HepG2 (cell line): ENCODE results near the gene SECTM1. TPM values are rescaled to one million over a fixed set of nuclear protein-coding genes. Genes with fewer than 3 reads are reported as not detected.
A peak's percentile ranks its signal among the peaks of the same experiment; 100 is the strongest.

ENCODE experiments used
- ARNTL ChIP-seq: sonication (generic); formaldehyde crosslinking; IDR thresholded peaks from 2 replicates; pipeline ENCODE4 v1.4.0; 2020; ENCODE audit warnings: mild to moderate bottlenecking, missing genetic modification reagents
- CSRNP2 ChIP-seq: sonication (generic); formaldehyde crosslinking; conservative IDR thresholded peaks from 2 replicates; pipeline ENCODE4 v1.8.0; 2022; ENCODE audit warnings: low read depth, missing genetic modification reagents
- GRHL1 ChIP-seq: sonication (generic); formaldehyde crosslinking; conservative IDR thresholded peaks from 2 replicates; pipeline ENCODE4 v1.8.0; 2022; ENCODE audit warnings: missing genetic modification reagents
- KLF11 ChIP-seq: IDR thresholded peaks from 2 replicates; pipeline ENCODE4 v1.6.1; 2016; ENCODE audit warnings: missing compliant biosample characterization
- MIER2 ChIP-seq: IDR thresholded peaks from 2 replicates; pipeline ENCODE4 v1.6.1; 2016; ENCODE audit warnings: missing biosample characterization, missing genetic modification reagents
- MLLT10 ChIP-seq: sonication (generic); formaldehyde crosslinking; IDR thresholded peaks from 2 replicates; pipeline ENCODE4 v1.4.0; 2020; ENCODE audit warnings: missing genetic modification reagents
- NR2F2 ChIP-seq: IDR thresholded peaks from 2 replicates; pipeline ENCODE4 v1.6.1; 2012; ENCODE audit warnings: low read depth, inconsistent platforms, borderline replicate concordance
- ONECUT2 ChIP-seq: sonication (generic); formaldehyde crosslinking; IDR thresholded peaks from 2 replicates; pipeline ENCODE4 v1.4.0; 2020; ENCODE audit warnings: missing genetic modification reagents
- SRSF4 ChIP-seq: fragments of 200-400 bp; formaldehyde crosslinking; IDR thresholded peaks from one replicate; pipeline ENCODE4 v1.6.1; 2018; ENCODE audit warnings: mild to moderate bottlenecking, low read depth, low read length, moderate library complexity; ENCODE audit not compliant: poor library complexity, severe bottlenecking
- SYNCRIP ChIP-seq: fragments of 200-400 bp; formaldehyde crosslinking; IDR thresholded peaks from 2 replicates; pipeline ENCODE4 v1.6.1; 2018; ENCODE audit warnings: mild to moderate bottlenecking, low read depth, low read length; ENCODE audit not compliant: insufficient read depth
- TEAD2 ChIP-seq: sonication (generic); formaldehyde crosslinking; IDR thresholded peaks from 2 replicates; pipeline ENCODE4 v1.9.0; 2021; ENCODE audit warnings: missing genetic modification reagents
- ZBTB43 ChIP-seq: sonication (generic); formaldehyde crosslinking; conservative IDR thresholded peaks from 2 replicates; pipeline ENCODE4 v1.4.0; 2020; ENCODE audit warnings: missing genetic modification reagents
- ZNF274 ChIP-seq: sonication (generic); formaldehyde crosslinking; IDR thresholded peaks from 2 replicates; pipeline ENCODE4 v1.5.1; 2020; ENCODE audit warnings: mild to moderate bottlenecking, missing genetic modification reagents
- ZNF589 ChIP-seq: sonication (generic); formaldehyde crosslinking; conservative IDR thresholded peaks from 2 replicates; pipeline ENCODE4 v1.8.0; 2022; ENCODE audit warnings: mild to moderate bottlenecking, moderate library complexity, missing genetic modification reagents
- polyA plus RNA-seq, 8 experiments: library from polyadenylated mRNA; depleted of rRNA in 3 of 8; stranded (reverse) in 7 of 8; unstranded in 1 of 8; fragments of >200 nt; fragmentation: Illumina TruSeq in 4 of 8; extraction: Trizol in 4 of 8; gene quantifications; 2 replicates each; pipeline versions ENCODE4 v1.2.1 to v1.2.3, GENCODE V29; 2011 to 2016; ENCODE audit warnings: low read depth in 4 of 8, missing spikeins in 1 of 8, mixed read lengths in 1 of 8; ENCODE audit not compliant: insufficient read depth in 1 of 8
- total RNA-seq, 5 experiments: library from RNA; depleted of rRNA; stranded (reverse); fragments of >200 nt; fragmentation: Illumina TruSeq; extraction: Trizol; gene quantifications; 2 replicates each; pipeline ENCODE4 v1.2.3, GENCODE V29; 2016; ENCODE audit warnings: low read depth in 1 of 5
- TF ChIP-seq, protein P1 (sequence below): sonication (generic); formaldehyde crosslinking; IDR thresholded peaks from 2 replicates; pipeline ENCODE4 v1.5.1; 2020; ENCODE audit warnings: mild to moderate bottlenecking, missing genetic modification reagents, moderate library complexity
- TF ChIP-seq, protein P2 (sequence below): sonication (generic); formaldehyde crosslinking; IDR thresholded peaks from 2 replicates; pipeline ENCODE4 v1.9.0; 2022; ENCODE audit warnings: low read depth, missing genetic modification reagents
- TF ChIP-seq, protein P3 (sequence below): sonication (generic); formaldehyde crosslinking; IDR thresholded peaks from 2 replicates; pipeline ENCODE4 v1.5.0; 2020; ENCODE audit warnings: missing genetic modification reagents, mild to moderate bottlenecking, borderline replicate concordance
- TF ChIP-seq, protein P4 (sequence below): IDR thresholded peaks from 2 replicates; pipeline ENCODE4 v1.6.1; 2016; ENCODE audit warnings: low read depth

Gene SECTM1
- total and polyA plus RNA-seq, 2 of the 13 experiments (the other 11 are each of a cell fraction or from before 2014, with no cell fraction given): 3.5 to 5.3 TPM

DNA sequence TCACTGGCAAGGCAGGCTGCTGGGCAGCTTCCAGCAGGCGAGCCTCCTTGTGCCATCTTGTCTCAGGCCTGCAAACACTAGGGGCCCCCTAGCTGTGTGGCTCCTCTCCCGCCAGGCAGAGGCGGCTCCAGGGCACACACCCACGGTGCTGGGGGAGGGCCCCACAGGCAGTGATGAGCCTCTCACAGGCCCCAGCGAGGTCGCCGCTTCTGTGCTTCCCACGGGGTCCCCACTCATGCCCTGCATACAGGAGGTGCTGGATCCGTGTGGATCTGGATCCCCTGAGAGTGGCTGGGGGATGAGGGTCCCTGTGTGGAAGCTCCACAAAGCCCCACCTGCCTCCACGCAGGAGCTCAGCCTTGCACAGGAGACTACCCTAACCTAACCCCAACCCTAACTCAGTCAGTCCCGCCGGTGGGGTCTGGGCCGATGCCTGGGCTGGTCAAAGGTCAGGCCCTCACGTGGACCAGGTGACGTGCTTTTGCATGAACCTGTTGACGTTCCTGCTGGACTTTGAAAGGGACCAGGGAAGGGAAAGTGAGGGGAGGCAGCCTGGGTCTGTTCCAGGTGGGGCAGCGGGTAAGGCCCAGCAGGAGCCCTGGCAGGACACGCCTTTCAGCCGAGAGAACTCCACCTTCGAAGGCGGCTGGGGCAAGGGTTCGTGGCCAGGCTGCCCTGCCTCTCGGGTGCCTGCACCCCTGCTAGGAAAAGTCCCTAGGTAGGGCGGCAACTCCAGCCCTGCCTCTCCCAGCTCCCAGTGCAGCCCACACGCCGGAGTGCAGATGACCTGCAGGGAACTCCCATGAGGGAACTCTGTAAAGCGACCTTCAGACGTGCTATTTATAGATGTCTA, 5.2 kb downstream of the SECTM1 start (continued):
- TF ChIP-seq, protein P1, sequence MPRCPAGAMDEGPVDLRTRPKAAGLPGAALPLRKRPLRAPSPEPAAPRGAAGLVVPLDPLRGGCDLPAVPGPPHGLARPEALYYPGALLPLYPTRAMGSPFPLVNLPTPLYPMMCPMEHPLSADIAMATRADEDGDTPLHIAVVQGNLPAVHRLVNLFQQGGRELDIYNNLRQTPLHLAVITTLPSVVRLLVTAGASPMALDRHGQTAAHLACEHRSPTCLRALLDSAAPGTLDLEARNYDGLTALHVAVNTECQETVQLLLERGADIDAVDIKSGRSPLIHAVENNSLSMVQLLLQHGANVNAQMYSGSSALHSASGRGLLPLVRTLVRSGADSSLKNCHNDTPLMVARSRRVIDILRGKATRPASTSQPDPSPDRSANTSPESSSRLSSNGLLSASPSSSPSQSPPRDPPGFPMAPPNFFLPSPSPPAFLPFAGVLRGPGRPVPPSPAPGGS (CRISPR knock-in tag): peak; percentile 92; the same call in 1 of the 2 replicates
- TF ChIP-seq, protein P2, sequence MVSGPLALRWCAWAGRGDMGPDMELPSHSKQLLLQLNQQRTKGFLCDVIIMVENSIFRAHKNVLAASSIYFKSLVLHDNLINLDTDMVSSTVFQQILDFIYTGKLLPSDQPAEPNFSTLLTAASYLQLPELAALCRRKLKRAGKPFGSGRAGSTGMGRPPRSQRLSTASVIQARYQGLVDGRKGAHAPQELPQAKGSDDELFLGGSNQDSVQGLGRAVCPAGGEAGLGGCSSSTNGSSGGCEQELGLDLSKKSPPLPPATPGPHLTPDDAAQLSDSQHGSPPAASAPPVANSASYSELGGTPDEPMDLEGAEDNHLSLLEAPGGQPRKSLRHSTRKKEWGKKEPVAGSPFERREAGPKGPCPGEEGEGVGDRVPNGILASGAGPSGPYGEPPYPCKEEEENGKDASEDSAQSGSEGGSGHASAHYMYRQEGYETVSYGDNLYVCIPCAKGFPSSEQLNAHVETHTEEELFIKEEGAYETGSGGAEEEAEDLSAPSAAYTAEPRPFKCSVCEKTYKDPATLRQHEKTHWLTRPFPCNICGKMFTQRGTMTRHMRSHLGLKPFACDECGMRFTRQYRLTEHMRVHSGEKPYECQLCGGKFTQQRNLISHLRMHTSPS: peak; percentile 97
- TF ChIP-seq ARNTL: peak; percentile 100
- TF ChIP-seq ONECUT2 (CRISPR knock-in tag): peak; percentile 30; the same call in 1 of the 2 replicates
- no peak for TF ChIP-seq TEAD2 (CRISPR knock-in tag)
- no peak for TF ChIP-seq SYNCRIP
- TF ChIP-seq ZNF589 (CRISPR knock-in tag): peak; percentile 43; the same call in 1 of the 2 replicates
- TF ChIP-seq ZBTB43 (CRISPR knock-in tag): peak; percentile 70; the same call in 1 of the 2 replicates
- peak; percentile 92 for TF ChIP-seq NR2F2
- TF ChIP-seq, protein P3, sequence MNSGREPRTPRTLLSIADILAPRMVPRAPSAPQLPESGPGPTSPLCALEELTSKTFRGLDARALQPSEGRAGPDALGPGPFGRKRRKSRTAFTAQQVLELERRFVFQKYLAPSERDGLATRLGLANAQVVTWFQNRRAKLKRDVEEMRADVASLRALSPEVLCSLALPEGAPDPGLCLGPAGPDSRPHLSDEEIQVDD (CRISPR knock-in tag): 0 out of 2 replicates have a peak, but pooled peaks have one; percentile 43
- peak; percentile 58 for TF ChIP-seq MIER2 (CRISPR knock-in tag)
- no peak for TF ChIP-seq GRHL1
- TF ChIP-seq, protein P4, sequence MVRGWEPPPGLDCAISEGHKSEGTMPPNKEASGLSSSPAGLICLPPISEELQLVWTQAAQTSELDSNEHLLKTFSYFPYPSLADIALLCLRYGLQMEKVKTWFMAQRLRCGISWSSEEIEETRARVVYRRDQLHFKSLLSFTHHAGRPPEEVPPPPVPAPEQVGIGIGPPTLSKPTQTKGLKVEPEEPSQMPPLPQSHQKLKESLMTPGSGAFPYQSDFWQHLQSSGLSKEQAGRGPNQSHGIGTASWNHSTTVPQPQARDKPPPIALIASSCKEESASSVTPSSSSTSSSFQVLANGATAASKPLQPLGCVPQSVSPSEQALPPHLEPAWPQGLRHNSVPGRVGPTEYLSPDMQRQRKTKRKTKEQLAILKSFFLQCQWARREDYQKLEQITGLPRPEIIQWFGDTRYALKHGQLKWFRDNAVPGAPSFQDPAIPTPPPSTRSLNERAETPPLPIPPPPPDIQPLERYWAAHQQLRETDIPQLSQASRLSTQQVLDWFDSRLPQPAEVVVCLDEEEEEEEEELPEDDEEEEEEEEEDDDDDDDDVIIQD (CRISPR knock-in tag): peak; percentile 81; the same call in 1 of the 2 replicates
- TF ChIP-seq SRSF4: no peak
- TF ChIP-seq ZNF274 (CRISPR knock-in tag): peak; percentile 69; the same call in 1 of the 2 replicates
- TF ChIP-seq CSRNP2 (CRISPR knock-in tag): no peak
- no peak for TF ChIP-seq MLLT10 (CRISPR knock-in tag)
- peak; percentile 53; the same call in 1 of the 2 replicates for TF ChIP-seq KLF11 (CRISPR knock-in tag)
